Heart left ventricle (tissue), 16 donors: ENCODE results near the gene LRMDA. TPM values are rescaled to one million over a fixed set of nuclear protein-coding genes. Genes with fewer than 3 reads are reported as not detected.

Source experiments
- ATAC-seq, 4 donors: fragments of 200-7000 bp; cut with Tn5 transposase; one replicate each; pipeline ENCODE4 v1.9.1; 2020 to 2022; ENCODE audit warnings: moderate library complexity in 4 of 4, mild to moderate bottlenecking in 3 of 4, moderate number of reproducible peaks in 1 of 4
- DNase-seq, 5 donors: peaks; one replicate each; pipeline ENCODE4 v3.0.0-alpha.2; 2020
- H3K27ac ChIP-seq, 12 donors: fragments of 200-600 bp; sonication (generic) in 4 of 12; one replicate each; pipeline versions ENCODE4 v1.5.0 to v1.8.0; 2016 to 2022; ENCODE audit warnings: mild to moderate bottlenecking in 2 of 12
- H3K27me3 ChIP-seq, 9 donors: fragments of 200-600 bp; sonication (generic) in 2 of 9; one replicate each; pipeline versions ENCODE4 v1.5.1 to v1.8.0; 2016 to 2022; ENCODE audit warnings: mild to moderate bottlenecking in 3 of 9
- H3K36me3 ChIP-seq, 9 donors: fragments of 200-600 bp; sonication (generic) in 2 of 9; one replicate each; pipeline versions ENCODE4 v1.5.0 to v1.8.0; 2018 to 2022; ENCODE audit warnings: mild to moderate bottlenecking in 2 of 9
- H3K4me1 ChIP-seq, 12 donors: fragments of 200-600 bp; sonication (generic) in 4 of 12; one replicate each; pipeline versions ENCODE4 v1.5.0 to v1.8.0; 2016 to 2022; ENCODE audit warnings: mild to moderate bottlenecking in 3 of 12
- H3K4me3 ChIP-seq, 12 donors: fragments of 200-600 bp; sonication (generic) in 4 of 12; one replicate each; pipeline versions ENCODE4 v1.5.0 to v1.8.0; 2017 to 2022; ENCODE audit warnings: mild to moderate bottlenecking in 9 of 12, moderate library complexity in 4 of 12
- H3K9me3 ChIP-seq, 12 donors: fragments of 200-600 bp; sonication (generic) in 4 of 12; one replicate each; pipeline versions ENCODE4 v1.5.0 to v1.8.0; 2016 to 2022; ENCODE audit warnings: mild to moderate bottlenecking in 1 of 12
- POLR2A ChIP-seq, 2 donors: fragments of 450-650 bp; IDR thresholded peaks; one replicate each; pipeline ENCODE4 v1.6.1; 2017; ENCODE audit warnings: antibody characterized with exemption in 2 of 2, mild to moderate bottlenecking in 2 of 2, moderate library complexity in 2 of 2
- WGBS, 4 donors: extraction: QIAGEN DNeasy Blood & Tissue Kit in 2 of 4; methylation state at CpG; one replicate each; pipeline versions ENCODE4 v1.1.5 to v1.1.7; 2013 to 2018; 5-methylcytosine and 5-hydroxymethylcytosine counted together
- intact Hi-C, 10 donors: fragments of 100-400 bp; cut with DNase I; formaldehyde crosslinking; loops; one replicate each; pipeline versions ENCODE4 v1.11.1 to v1.14.2; 2022
- polyA plus RNA-seq, 2 donors: library from polyadenylated mRNA; stranded (reverse); fragments of 200-250 nt; gene quantifications; one replicate each; pipeline ENCODE4 v1.2.3, GENCODE V29; 2013
- total RNA-seq, 9 donors: library from RNA; depleted of rRNA in 2 of 9; stranded (reverse); fragments of >200 nt in 2 of 9; fragmentation: NEBNext Ultra II Directional in 3 of 9; extraction: Animal tissue kit (Norgen Biotek cat#: 25700) in 3 of 9; gene quantifications; one replicate each; pipeline versions ENCODE4 v1.1.0 to v1.2.4, GENCODE V29; 2016 to 2023
- TF ChIP-seq, protein P1 (sequence below), 12 donors: fragments of 200-600 bp; sonication (generic) in 4 of 12; IDR thresholded peaks; one replicate each; pipeline versions ENCODE4 v1.5.0 to v1.8.0; 2018 to 2022; ENCODE audit warnings: antibody characterized with exemption in 12 of 12, mild to moderate bottlenecking in 5 of 12
- donor health status: ischemic (EF 13 %, LVEDD 7.1; RV severe dilation, severe dysfunction).
- donor health status: healthy with polysubstance abuse.
- donor health status: DM: no; HTN: yes; CAD: no.
- donor health status: DM: no; HTN: no; CAD: no.
- donor health status: ischemic (EF 25% LVEDD 6.9; RV normal size, moderate dysfunction).
- donor health status: ischemic (EF 25% LVEDD 5.7; RV mildly dilated, moderate dysfunction).
- donor health status: healthy.
- donor health status: DM: yes; HTN: yes; CAD: no.
- donor health status: ischemic (EF 35%, LVEDD 5.7; RV mildly dilated, moderate dysfunction).
- donor health status: nonischemic (EF 11% LVEDD 7.7; RV severe dilation, severe dysfunction).
- donor health status: DM: yes; HTN: yes; CAD: no.
- donor health status: PGD.
- donor health status: ischemic (EF 29% LVEDD 5.4; RV normal size, mild dysfunction).
- donor health status: nonischemic (EF 23%, LVEDD 6.1; RV moderate dilation, normal function).

LRMDA gene
- total and polyA plus RNA-seq, 11 donors: 2.4 to 34.4 (median 14.9) TPM

DNA sequence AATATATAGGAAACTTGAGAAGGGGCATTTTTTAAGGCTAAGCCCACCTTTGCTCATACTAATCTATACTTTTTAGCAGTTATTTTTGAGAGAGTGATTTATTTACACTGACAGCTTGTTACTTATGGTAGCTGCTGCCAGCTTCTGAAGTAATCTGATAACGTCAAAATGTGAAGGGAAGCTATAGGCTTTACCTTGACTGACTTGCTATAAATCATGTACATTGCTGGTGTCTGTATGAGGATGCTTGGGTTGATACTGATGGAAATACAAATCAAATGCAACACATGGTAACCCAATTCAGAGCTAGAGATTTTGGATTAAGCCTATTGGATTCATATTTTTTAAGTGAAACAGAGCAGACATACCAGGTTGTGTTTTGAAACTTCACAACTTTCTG lies 299.4 kb downstream of the LRMDA start:
- Histone ChIP-seq H3K4me1 (no peaks in the 10 kb centered on the region), H3K27me3 (no peaks in the 10 kb centered on the region), H3K9me3 (no peaks in the 10 kb centered on the region), H3K27ac (no peak overlapping the region), H3K4me3 (no peak overlapping the region), H3K36me3 (no peaks in the 10 kb centered on the region)
- 76 to 88% (median 81%) methylated on average over 1 of the region's 1 CpG for WGBS, 4 donors
- no peak for ATAC-seq
- no peak for DNase-seq
- intact Hi-C loops: no loop called here
- TF ChIP-seq, protein P1, sequence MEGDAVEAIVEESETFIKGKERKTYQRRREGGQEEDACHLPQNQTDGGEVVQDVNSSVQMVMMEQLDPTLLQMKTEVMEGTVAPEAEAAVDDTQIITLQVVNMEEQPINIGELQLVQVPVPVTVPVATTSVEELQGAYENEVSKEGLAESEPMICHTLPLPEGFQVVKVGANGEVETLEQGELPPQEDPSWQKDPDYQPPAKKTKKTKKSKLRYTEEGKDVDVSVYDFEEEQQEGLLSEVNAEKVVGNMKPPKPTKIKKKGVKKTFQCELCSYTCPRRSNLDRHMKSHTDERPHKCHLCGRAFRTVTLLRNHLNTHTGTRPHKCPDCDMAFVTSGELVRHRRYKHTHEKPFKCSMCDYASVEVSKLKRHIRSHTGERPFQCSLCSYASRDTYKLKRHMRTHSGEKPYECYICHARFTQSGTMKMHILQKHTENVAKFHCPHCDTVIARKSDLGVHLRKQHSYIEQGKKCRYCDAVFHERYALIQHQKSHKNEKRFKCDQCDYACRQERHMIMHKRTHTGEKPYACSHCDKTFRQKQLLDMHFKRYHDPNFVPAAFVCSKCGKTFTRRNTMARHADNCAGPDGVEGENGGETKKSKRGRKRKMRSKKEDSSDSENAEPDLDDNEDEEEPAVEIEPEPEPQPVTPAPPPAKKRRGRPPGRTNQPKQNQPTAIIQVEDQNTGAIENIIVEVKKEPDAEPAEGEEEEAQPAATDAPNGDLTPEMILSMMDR (IDR thresholded peaks at IDR 0.05): no peak
- TF ChIP-seq POLR2A (IDR thresholded peaks at IDR 0.05): no peak

- WGBS, 4 donors: 93 to 98% (median 96%) methylated on average over 2 of the region's 2 CpGs
- Histone ChIP-seq H3K27ac (no peak overlapping the region), H3K36me3 (no peaks in the 10 kb centered on the region), H3K9me3 (no peaks in the 10 kb centered on the region), H3K4me1 (no peaks in the 10 kb centered on the region), H3K27me3 (no peaks in the 10 kb centered on the region), H3K4me3 (no peak overlapping the region)
- no peak for TF ChIP-seq POLR2A (IDR thresholded peaks at IDR 0.05)
- TF ChIP-seq, protein P1 (IDR thresholded peaks at IDR 0.05): no peak
- intact Hi-C loops: no loop called here
- no peak for DNase-seq
- ATAC-seq: no peak
These were observed 301.9 kb downstream of the LRMDA start for GRCh38 chr10:75733135-75733890.

DNA sequence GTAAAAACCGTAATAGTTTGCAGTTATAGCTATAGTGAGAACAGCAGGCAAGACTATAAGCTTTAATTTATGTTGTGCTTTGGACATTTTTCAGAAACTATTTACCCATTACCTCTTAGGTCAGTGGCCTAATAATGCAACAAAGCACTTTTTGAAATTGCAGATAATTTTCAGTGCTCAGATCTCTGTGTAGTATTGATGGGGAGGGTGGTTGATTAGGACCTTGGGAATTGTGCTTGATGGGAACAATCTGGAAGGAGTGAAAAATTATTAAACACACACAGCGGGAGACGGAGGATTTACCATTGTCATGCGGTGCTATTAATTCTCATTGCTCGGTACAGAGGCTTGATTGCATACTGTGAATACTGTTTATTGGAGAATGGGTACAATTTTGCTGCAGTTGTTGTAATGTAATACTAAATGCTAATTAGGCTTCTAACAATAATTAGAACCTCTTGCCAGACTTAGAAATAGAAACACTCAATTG lies 304.8 kb downstream of the LRMDA start:
- TF ChIP-seq POLR2A (IDR thresholded peaks at IDR 0.05): no peak
- TF ChIP-seq, protein P1 (IDR thresholded peaks at IDR 0.05): no peak
- Histone ChIP-seq H3K27me3 (no peaks in the 10 kb centered on the region), H3K36me3 (no peaks in the 10 kb centered on the region), H3K27ac (no peak overlapping the region), H3K4me1 (no peaks in the 10 kb centered on the region), H3K9me3 (peaks cover 0 to 6% (median 0%) of the 10 kb centered on the region in 12 donors), H3K4me3 (no peak overlapping the region)
- DNase-seq (no peak), ATAC-seq (no peak)
- intact Hi-C loops: no loop called here
- whole genome bisulfite sequencing, 4 donors: 87 to 97% (median 91%) methylated on average over 5 of the region's 5 CpGs

GRCh38 chr10:75736889-75737579 lies 305.6 kb downstream of the LRMDA start:
- intact Hi-C loops: no loop called here
- ATAC-seq: no peak
- H3K36me3 ChIP-seq: no peaks in the 10 kb centered on the region

More at GRCh38 chr10:75736889-75737579, 305.6 kb downstream of the LRMDA start:
- Histone ChIP-seq H3K27me3 (no peaks in the 10 kb centered on the region), H3K4me3 (no peak overlapping the region), H3K27ac (no peak overlapping the region), H3K4me1 (no peaks in the 10 kb centered on the region), H3K9me3 (peaks cover 0 to 9% (median 0%) of the 10 kb centered on the region in 12 donors)
- 95 to 97% (median 97%) methylated on average over 15 of the region's 15 CpGs for WGBS, 4 donors
- DNase-seq: no peak
- no peak for TF ChIP-seq POLR2A (IDR thresholded peaks at IDR 0.05)
- TF ChIP-seq, protein P1 (IDR thresholded peaks at IDR 0.05): no peak
